Panc1 (cell line): ENCODE data around the gene SIL1.

Experiments used
- POLR2AphosphoS5 ChIP-seq: IDR thresholded peaks from 2 replicates; pipeline ENCODE4 v1.6.1; 2012; ENCODE audit warnings: mild to moderate bottlenecking, low read depth, low read length, moderate library complexity
- REST ChIP-seq, 2 experiments: IDR thresholded peaks; 2 replicates each; pipeline ENCODE4 v1.6.1; 2011 to 2012; ENCODE audit warnings: low read depth in 2 of 2, control low read depth in 1 of 2, low read length in 1 of 2, mild to moderate bottlenecking in 1 of 2, moderate library complexity in 1 of 2; ENCODE audit not compliant: insufficient read depth in 1 of 2
- TCF7L2 ChIP-seq: IDR thresholded peaks from 2 replicates; pipeline ENCODE4 v1.6.1; 2011; ENCODE audit warnings: mild to moderate bottlenecking, low read depth, low read length, inconsistent platforms
- TF ChIP-seq, protein P1 (sequence below): fragments of 450-650 bp; IDR thresholded peaks from 2 replicates; pipeline ENCODE4 v1.5.1; 2017; ENCODE audit warnings: mild to moderate bottlenecking

DNA sequence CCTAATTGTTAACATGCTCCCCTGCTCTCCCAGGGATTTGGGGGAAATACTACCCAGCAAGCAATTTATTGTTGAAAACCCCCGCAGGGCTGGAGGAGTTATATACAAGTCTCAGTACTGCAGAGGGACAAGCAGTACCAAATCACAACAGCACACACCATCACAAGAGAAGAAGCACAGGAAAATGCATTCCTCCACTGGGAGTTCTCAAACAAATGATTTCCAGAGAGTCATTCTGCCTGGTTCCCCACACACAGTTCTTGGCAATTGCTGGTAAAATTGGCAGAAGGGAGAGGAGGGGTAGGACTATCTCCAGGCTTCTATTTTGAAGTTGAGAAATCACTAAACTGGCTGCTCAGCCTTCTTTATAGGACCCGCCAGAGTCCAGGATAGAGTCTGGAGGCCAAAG is 16.8 kb downstream of the SIL1 start:
- TF ChIP-seq, protein P1, sequence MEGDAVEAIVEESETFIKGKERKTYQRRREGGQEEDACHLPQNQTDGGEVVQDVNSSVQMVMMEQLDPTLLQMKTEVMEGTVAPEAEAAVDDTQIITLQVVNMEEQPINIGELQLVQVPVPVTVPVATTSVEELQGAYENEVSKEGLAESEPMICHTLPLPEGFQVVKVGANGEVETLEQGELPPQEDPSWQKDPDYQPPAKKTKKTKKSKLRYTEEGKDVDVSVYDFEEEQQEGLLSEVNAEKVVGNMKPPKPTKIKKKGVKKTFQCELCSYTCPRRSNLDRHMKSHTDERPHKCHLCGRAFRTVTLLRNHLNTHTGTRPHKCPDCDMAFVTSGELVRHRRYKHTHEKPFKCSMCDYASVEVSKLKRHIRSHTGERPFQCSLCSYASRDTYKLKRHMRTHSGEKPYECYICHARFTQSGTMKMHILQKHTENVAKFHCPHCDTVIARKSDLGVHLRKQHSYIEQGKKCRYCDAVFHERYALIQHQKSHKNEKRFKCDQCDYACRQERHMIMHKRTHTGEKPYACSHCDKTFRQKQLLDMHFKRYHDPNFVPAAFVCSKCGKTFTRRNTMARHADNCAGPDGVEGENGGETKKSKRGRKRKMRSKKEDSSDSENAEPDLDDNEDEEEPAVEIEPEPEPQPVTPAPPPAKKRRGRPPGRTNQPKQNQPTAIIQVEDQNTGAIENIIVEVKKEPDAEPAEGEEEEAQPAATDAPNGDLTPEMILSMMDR, result no peak
- TF ChIP-seq TCF7L2 (no peak), POLR2AphosphoS5 (no peak), REST (IDR thresholded peaks at IDR 0.05; ENCODE audit: insufficient read depth in 1 of 2, low read depth in 2 of 2, low read length in 1 of 2) (no peak)
